GM23338 (cell line): ENCODE results near the gene AGAP3. TPM values are rescaled to one million over a fixed set of nuclear protein-coding genes. Genes with fewer than 3 reads are reported as not detected.

Experiments
- ATAC-seq: fragments of 200-7000 bp; cut with Tn5 transposase; 3 replicates; pipeline ENCODE4 v1.9.1; 2020
- DNase-seq: peaks from one replicate; pipeline ENCODE4 v3.0.0-alpha.2; 2015; ENCODE audit warnings: low spot score
- H2AFZ ChIP-seq: fragments of 200-600 bp; sonication (generic); 2 replicates; pipeline ENCODE4 v1.8.0; 2016; ENCODE audit warnings: antibody characterized with exemption, mild to moderate bottlenecking, moderate library complexity
- H3F3A ChIP-seq: fragments of 200-600 bp; sonication (generic); replicated peaks from 2 replicates; pipeline ENCODE4 v1.8.0; 2017; ENCODE audit warnings: antibody characterized with exemption, mixed run types, low read depth
- H3K27ac ChIP-seq: fragments of 200-600 bp; sonication (generic); 2 replicates; pipeline ENCODE4 v1.6.1; 2016; ENCODE audit warnings: low read depth
- H3K27me3 ChIP-seq: fragments of 200-600 bp; sonication (generic); 2 replicates; pipeline ENCODE4 v1.8.0; 2016; ENCODE audit warnings: mild to moderate bottlenecking, mixed run types, moderate library complexity; ENCODE audit not compliant: insufficient read depth
- H3K36me3 ChIP-seq: fragments of 200-600 bp; sonication (generic); 2 replicates; pipeline ENCODE4 v1.8.0; 2016; ENCODE audit warnings: mild to moderate bottlenecking; ENCODE audit not compliant: insufficient read depth
- H3K4me1 ChIP-seq: fragments of 200-600 bp; sonication (generic); 2 replicates; pipeline ENCODE4 v1.8.0; 2016; ENCODE audit warnings: mild to moderate bottlenecking, moderate library complexity; ENCODE audit not compliant: insufficient read depth
- H3K4me2 ChIP-seq: fragments of 200-600 bp; sonication (generic); 2 replicates; pipeline ENCODE4 v1.7.1; 2017; ENCODE audit warnings: mixed run types
- H3K4me3 ChIP-seq: fragments of 200-600 bp; sonication (generic); 2 replicates; pipeline ENCODE4 v1.6.1; 2016; ENCODE audit warnings: mixed run types
- H3K79me2 ChIP-seq: fragments of 200-600 bp; sonication (generic); replicated peaks from 2 replicates; pipeline ENCODE4 v1.8.0; 2017; ENCODE audit warnings: mild to moderate bottlenecking; ENCODE audit not compliant: insufficient read depth
- H3K9me2 ChIP-seq: fragments of 200-600 bp; sonication (generic); 2 replicates; pipeline ENCODE4 v1.8.0; 2017; ENCODE audit not compliant: insufficient read depth
- H4K20me1 ChIP-seq: fragments of 200-600 bp; sonication (generic); replicated peaks from 2 replicates; pipeline ENCODE4 v1.8.0; 2017; ENCODE audit warnings: mild to moderate bottlenecking; ENCODE audit not compliant: insufficient read depth
- H3K27ac Mint-ChIP-seq: 2 replicates; pipeline ENCODE4 v1.8.0; 2020; ENCODE audit warnings: inconsistent platforms, mild to moderate bottlenecking, moderate library complexity, mixed read lengths
- H3K27me3 Mint-ChIP-seq: 3 replicates; pipeline ENCODE4 v1.8.0; 2022; ENCODE audit warnings: low read depth, mild to moderate bottlenecking, moderate library complexity, mixed read lengths, inconsistent platforms; ENCODE audit not compliant: insufficient read depth, poor library complexity
- H3K36me3 Mint-ChIP-seq: 3 replicates; pipeline ENCODE4 v1.8.0; 2021; ENCODE audit warnings: low read depth, mild to moderate bottlenecking, inconsistent platforms, moderate library complexity, mixed read lengths
- H3K4me1 Mint-ChIP-seq: 3 replicates; pipeline ENCODE4 v1.8.0; 2020; ENCODE audit warnings: mild to moderate bottlenecking, inconsistent platforms, mixed read lengths
- H3K4me3 Mint-ChIP-seq: 3 replicates; pipeline ENCODE4 v1.8.0; 2021; ENCODE audit warnings: moderate library complexity, mild to moderate bottlenecking, inconsistent platforms, mixed read lengths
- H3K9me3 Mint-ChIP-seq: 3 replicates; pipeline ENCODE4 v1.8.0; 2020; ENCODE audit warnings: moderate library complexity, mild to moderate bottlenecking, inconsistent platforms, mixed read lengths
- CREB1 ChIP-seq: fragments of 250-450 bp; sonication (Bioruptor Pico); IDR thresholded peaks from 2 replicates; pipeline ENCODE4 v1.5.0; 2020; ENCODE audit warnings: low read depth, mild to moderate bottlenecking, moderate library complexity
- CTCF ChIP-seq, 2 experiments: fragments of 200-600 bp in 1 of 2; sonication (generic) in 1 of 2; conservative IDR thresholded peaks; 2 replicates each; pipeline versions ENCODE4 v1.5.1 to v1.6.1; 2016 to 2017; ENCODE audit warnings: antibody characterized with exemption in 2 of 2, low read depth in 2 of 2, mild to moderate bottlenecking in 2 of 2, moderate library complexity in 1 of 2
- ETS1 ChIP-seq: IDR thresholded peaks from 2 replicates; pipeline ENCODE4 v1.6.1; 2016; ENCODE audit warnings: antibody characterized with exemption
- EZH2 ChIP-seq: fragments of 200-600 bp; sonication (generic); IDR thresholded peaks from one replicate; pipeline ENCODE4 v1.8.0; 2017; ENCODE audit warnings: antibody characterized with exemption, mild to moderate bottlenecking, low read depth; ENCODE audit not compliant: unreplicated experiment
- EZH2phosphoT487 ChIP-seq: fragments of 200-600 bp; sonication (generic); IDR thresholded peaks from one replicate; pipeline ENCODE4 v1.8.1; 2018; ENCODE audit warnings: antibody characterized with exemption; ENCODE audit not compliant: unreplicated experiment
- JUNB ChIP-seq: IDR thresholded peaks from one replicate; pipeline ENCODE4 v1.6.1; 2016; ENCODE audit warnings: antibody characterized with exemption; ENCODE audit not compliant: unreplicated experiment
- NANOG ChIP-seq: IDR thresholded peaks from 2 replicates; pipeline ENCODE4 v1.6.1; 2016; ENCODE audit warnings: antibody characterized with exemption, borderline replicate concordance
- POLR2AphosphoS5 ChIP-seq: IDR thresholded peaks from 2 replicates; pipeline ENCODE4 v1.6.1; 2016; ENCODE audit warnings: antibody characterized with exemption, low read depth
- REST ChIP-seq: IDR thresholded peaks from one replicate; pipeline ENCODE4 v1.6.1; 2018; ENCODE audit warnings: antibody characterized with exemption; ENCODE audit not compliant: unreplicated experiment
- STAT1 ChIP-seq: IDR thresholded peaks from one replicate; pipeline ENCODE4 v1.6.1; 2016; ENCODE audit warnings: antibody characterized with exemption; ENCODE audit not compliant: unreplicated experiment
- ZNF114 ChIP-seq: fragments of 250-450 bp; sonication (Bioruptor Pico); IDR thresholded peaks from 2 replicates; pipeline ENCODE4 v1.5.0; 2020; ENCODE audit warnings: mild to moderate bottlenecking, moderate library complexity
- ZNF331 ChIP-seq: fragments of 250-450 bp; sonication (Bioruptor Pico); IDR thresholded peaks from 2 replicates; pipeline ENCODE4 v1.5.0; 2020; ENCODE audit warnings: low read depth, mild to moderate bottlenecking, moderate library complexity
- polyA plus RNA-seq: library from polyadenylated mRNA; unstranded; fragments of >200 nt; fragmentation: Nextera tagmentation; extraction: Ambion mirVana; gene quantifications from 2 replicates; pipeline ENCODE4 v1.2.1, GENCODE V29; 2016
- total RNA-seq: library from RNA; depleted of rRNA; stranded (reverse); fragments of >200 nt; shearing (Covaris generic); gene quantifications from 2 replicates; pipeline ENCODE4 v1.2.3, GENCODE V29; 2014
- TF ChIP-seq, protein P1 (sequence below): fragments of 250-450 bp; sonication (Bioruptor Pico); IDR thresholded peaks from 2 replicates; pipeline ENCODE4 v1.5.0; 2020; ENCODE audit warnings: mild to moderate bottlenecking, moderate library complexity

The AGAP3 gene
- total and polyA plus RNA-seq, 2 experiments from 2014 or later = 24.0 to 39.2 TPM

- H3K4me1 ChIP-seq = peaks cover 29% of the 10 kb centered on the region
- H3K27me3 Mint-ChIP-seq = peaks cover 36% of the 10 kb centered on the region
- peaks cover 15% of the 10 kb centered on the region; the same call in 1 of the 2 replicates for H3K27me3 ChIP-seq
- no peak for ATAC-seq
- H3K9me3 Mint-ChIP-seq = no peaks in the 10 kb centered on the region
- peaks cover 36% of the 10 kb centered on the region for H3K36me3 Mint-ChIP-seq
- H3K4me2 ChIP-seq = no peak overlapping the region
- TF ChIP-seq CTCF (conservative IDR thresholded peaks at IDR 0.05; ENCODE audit: low read depth in 2 of 2) (no peak), JUNB (no peak), EZH2phosphoT487 (no peak), REST (no peak), ZNF114 (CRISPR knock-in tag) (no peak), ZNF331 (CRISPR knock-in tag) (no peak), EZH2 (no peak), POLR2AphosphoS5 (no peak), CREB1 (CRISPR knock-in tag) (no peak), STAT1 (no peak), NANOG (no peak), ETS1 (no peak)
- TF ChIP-seq, protein P1, sequence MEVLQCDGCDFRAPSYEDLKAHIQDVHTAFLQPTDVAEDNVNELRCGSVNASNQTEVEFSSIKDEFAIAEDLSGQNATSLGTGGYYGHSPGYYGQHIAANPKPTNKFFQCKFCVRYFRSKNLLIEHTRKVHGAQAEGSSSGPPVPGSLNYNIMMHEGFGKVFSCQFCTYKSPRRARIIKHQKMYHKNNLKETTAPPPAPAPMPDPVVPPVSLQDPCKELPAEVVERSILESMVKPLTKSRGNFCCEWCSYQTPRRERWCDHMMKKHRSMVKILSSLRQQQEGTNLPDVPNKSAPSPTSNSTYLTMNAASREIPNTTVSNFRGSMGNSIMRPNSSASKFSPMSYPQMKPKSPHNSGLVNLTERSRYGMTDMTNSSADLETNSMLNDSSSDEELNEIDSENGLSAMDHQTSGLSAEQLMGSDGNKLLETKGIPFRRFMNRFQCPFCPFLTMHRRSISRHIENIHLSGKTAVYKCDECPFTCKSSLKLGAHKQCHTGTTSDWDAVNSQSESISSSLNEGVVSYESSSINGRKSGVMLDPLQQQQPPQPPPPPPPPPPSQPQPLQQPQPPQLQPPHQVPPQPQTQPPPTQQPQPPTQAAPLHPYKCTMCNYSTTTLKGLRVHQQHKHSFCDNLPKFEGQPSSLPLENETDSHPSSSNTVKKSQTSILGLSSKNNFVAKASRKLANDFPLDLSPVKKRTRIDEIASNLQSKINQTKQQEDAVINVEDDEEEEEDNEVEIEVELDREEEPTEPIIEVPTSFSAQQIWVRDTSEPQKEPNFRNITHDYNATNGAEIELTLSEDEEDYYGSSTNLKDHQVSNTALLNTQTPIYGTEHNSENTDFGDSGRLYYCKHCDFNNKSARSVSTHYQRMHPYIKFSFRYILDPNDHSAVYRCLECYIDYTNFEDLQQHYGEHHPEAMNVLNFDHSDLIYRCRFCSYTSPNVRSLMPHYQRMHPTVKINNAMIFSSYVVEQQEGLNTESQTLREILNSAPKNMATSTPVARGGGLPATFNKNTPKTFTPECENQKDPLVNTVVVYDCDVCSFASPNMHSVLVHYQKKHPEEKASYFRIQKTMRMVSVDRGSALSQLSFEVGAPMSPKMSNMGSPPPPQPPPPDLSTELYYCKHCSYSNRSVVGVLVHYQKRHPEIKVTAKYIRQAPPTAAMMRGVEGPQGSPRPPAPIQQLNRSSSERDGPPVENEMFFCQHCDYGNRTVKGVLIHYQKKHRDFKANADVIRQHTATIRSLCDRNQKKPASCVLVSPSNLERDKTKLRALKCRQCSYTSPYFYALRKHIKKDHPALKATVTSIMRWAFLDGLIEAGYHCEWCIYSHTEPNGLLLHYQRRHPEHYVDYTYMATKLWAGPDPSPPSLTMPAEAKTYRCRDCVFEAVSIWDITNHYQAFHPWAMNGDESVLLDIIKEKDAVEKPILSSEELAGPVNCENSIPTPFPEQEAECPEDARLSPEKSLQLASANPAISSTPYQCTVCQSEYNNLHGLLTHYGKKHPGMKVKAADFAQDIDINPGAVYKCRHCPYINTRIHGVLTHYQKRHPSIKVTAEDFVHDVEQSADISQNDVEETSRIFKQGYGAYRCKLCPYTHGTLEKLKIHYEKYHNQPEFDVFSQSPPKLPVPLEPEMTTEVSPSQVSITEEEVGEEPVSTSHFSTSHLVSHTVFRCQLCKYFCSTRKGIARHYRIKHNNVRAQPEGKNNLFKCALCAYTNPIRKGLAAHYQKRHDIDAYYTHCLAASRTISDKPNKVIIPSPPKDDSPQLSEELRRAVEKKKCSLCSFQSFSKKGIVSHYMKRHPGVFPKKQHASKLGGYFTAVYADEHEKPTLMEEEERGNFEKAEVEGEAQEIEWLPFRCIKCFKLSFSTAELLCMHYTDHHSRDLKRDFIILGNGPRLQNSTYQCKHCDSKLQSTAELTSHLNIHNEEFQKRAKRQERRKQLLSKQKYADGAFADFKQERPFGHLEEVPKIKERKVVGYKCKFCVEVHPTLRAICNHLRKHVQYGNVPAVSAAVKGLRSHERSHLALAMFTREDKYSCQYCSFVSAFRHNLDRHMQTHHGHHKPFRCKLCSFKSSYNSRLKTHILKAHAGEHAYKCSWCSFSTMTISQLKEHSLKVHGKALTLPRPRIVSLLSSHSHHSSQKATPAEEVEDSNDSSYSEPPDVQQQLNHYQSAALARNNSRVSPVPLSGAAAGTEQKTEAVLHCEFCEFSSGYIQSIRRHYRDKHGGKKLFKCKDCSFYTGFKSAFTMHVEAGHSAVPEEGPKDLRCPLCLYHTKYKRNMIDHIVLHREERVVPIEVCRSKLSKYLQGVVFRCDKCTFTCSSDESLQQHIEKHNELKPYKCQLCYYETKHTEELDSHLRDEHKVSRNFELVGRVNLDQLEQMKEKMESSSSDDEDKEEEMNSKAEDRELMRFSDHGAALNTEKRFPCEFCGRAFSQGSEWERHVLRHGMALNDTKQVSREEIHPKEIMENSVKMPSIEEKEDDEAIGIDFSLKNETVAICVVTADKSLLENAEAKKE (CRISPR knock-in tag) = no peak
- H3K36me3 ChIP-seq = peaks cover 16% of the 10 kb centered on the region
- H3K27ac Mint-ChIP-seq = no peak overlapping the region
- peaks cover 15% of the 10 kb centered on the region for H3F3A ChIP-seq
- peaks cover 32% of the 10 kb centered on the region for H3K4me1 Mint-ChIP-seq
- no peak overlapping the region for H3K27ac ChIP-seq
- H3K79me2 ChIP-seq = peaks cover 11% of the 10 kb centered on the region
- H2AFZ ChIP-seq = no peak overlapping the region
- no peak overlapping the region for H3K4me3 Mint-ChIP-seq
- no peaks in the 10 kb centered on the region; the same call in 1 of the 2 replicates for H4K20me1 ChIP-seq
- no peaks in the 10 kb centered on the region for H3K9me2 ChIP-seq
- DNase-seq = no peak
- H3K4me3 ChIP-seq = no peak overlapping the region
Observed at GRCh38 chr7:151064454-151064853, 21.8 kb upstream of the AGAP3 start.
